HCT116 (cell line): Measurements from ENCODE around the gene ABCB8. TPM values are rescaled to one million over a fixed set of nuclear protein-coding genes. Genes with fewer than 3 reads are reported as not detected.

Experiments
- ATAC-seq: fragments of 200-7000 bp; cut with Tn5 transposase; 2 replicates; pipeline ENCODE4 v1.9.1; 2020; ENCODE audit warnings: mild to moderate bottlenecking, moderate library complexity
- BruUV-seq: library from RNA; stranded (reverse); fragments of 400-500 nt; replicated peaks from 2 replicates; lab custom pipeline; 2021; lab: Mats Ljungman, UMichigan
- CTCF ChIA-PET: fragments of 300-600 bp; sonication (Branson Sonifier 250); formaldehyde crosslinking; loops from one replicate; lab custom pipeline; 2021; ENCODE audit warnings: antibody characterized with exemption; lab: Charles Lee
- POLR2A ChIA-PET: fragments of 300-600, 350-600 bp; sonication (Branson Sonifier 250); formaldehyde crosslinking; loops from one replicate; lab custom pipeline; 2021; ENCODE audit warnings: antibody characterized with exemption; lab: Charles Lee
- RAD21 ChIA-PET, 2 experiments: fragments of 300-600 bp; sonication (Branson Sonifier 250); formaldehyde crosslinking; loops; one replicate each; lab custom pipeline; 2023; ENCODE audit warnings: low total read pairs in 2 of 2; ENCODE audit not compliant: uncharacterized antibody in 2 of 2, unreplicated experiment in 2 of 2, low non-redundant PET in 1 of 2; lab: Charles Lee
- DNase-seq: peaks from one replicate; pipeline ENCODE4 v3.0.0-alpha.2; 2010; ENCODE audit warnings: low read depth, low spot score
- H2AFZ ChIP-seq: fragments of 200-600 bp; shearing (Covaris generic), sonication (generic); 2 replicates; pipeline ENCODE4 v1.6.1; 2017; ENCODE audit warnings: low read depth, mixed run types, mixed read lengths, antibody characterized with exemption, low read length; ENCODE audit not compliant: poor library complexity, severe bottlenecking
- H3K27ac ChIP-seq: 2 replicates; pipeline ENCODE4 v1.5.1; 2012; ENCODE audit warnings: low read depth, low read length
- H3K27me3 ChIP-seq: fragments of 200-600 bp; sonication (generic); 2 replicates; pipeline ENCODE4 v1.6.1; 2016; ENCODE audit warnings: mixed run types, low read length, mixed read lengths; ENCODE audit not compliant: insufficient read depth
- H3K36me3 ChIP-seq, 2 experiments: fragments of 200-500 bp in 1 of 2; fragments of 200-600 bp in 1 of 2; sonication (Bioruptor generic) in 1 of 2; sonication (generic) in 1 of 2; 2 replicates each; pipeline versions ENCODE4 v1.5.1 to v1.6.1; 2014 to 2016; ENCODE audit warnings: low read length in 2 of 2, inconsistent platforms in 1 of 2, mixed read lengths in 1 of 2, mixed run types in 1 of 2; ENCODE audit not compliant: insufficient read depth in 2 of 2, control insufficient read depth in 1 of 2
- H3K4me1 ChIP-seq, 2 experiments: fragments of 200-600 bp in 1 of 2; sonication (generic) in 1 of 2; 2 replicates each; pipeline versions ENCODE4 v1.5.1 to v1.6.1; 2012 to 2017; ENCODE audit warnings: low read length in 2 of 2, inconsistent platforms in 1 of 2, mild to moderate bottlenecking in 1 of 2, mixed read lengths in 1 of 2, mixed run types in 1 of 2, moderate library complexity in 1 of 2; ENCODE audit not compliant: insufficient read depth in 2 of 2, control insufficient read depth in 1 of 2
- H3K4me2 ChIP-seq: fragments of 200-600 bp; sonication (generic); 2 replicates; pipeline ENCODE4 v1.6.1; 2017; ENCODE audit warnings: mixed run types, low read length, mixed read lengths
- H3K4me3 ChIP-seq, 2 experiments: fragments of 200-600 bp in 1 of 2; sonication (generic) in 1 of 2; replicated peaks in 1 of 2; 2 replicates each; pipeline ENCODE4 v1.5.1; 2011 to 2016; ENCODE audit warnings: low read length in 2 of 2, control low read depth in 1 of 2, low read depth in 1 of 2, mild to moderate bottlenecking in 1 of 2, mixed read lengths in 1 of 2, mixed run types in 1 of 2
- H3K79me2 ChIP-seq: fragments of 200-600 bp; sonication (generic); 2 replicates; pipeline ENCODE4 v1.6.1; 2017; ENCODE audit warnings: mild to moderate bottlenecking, mixed run types, low read length, moderate library complexity, mixed read lengths; ENCODE audit not compliant: insufficient read depth
- H3K9ac ChIP-seq: fragments of 200-600 bp; sonication (generic); 2 replicates; pipeline ENCODE4 v1.6.1; 2016; ENCODE audit warnings: low read length, mixed read lengths
- H3K9me2 ChIP-seq: fragments of 200-600 bp; sonication (generic), shearing (Covaris generic); 2 replicates; pipeline ENCODE4 v1.6.1; 2017; ENCODE audit warnings: mixed run types, mild to moderate bottlenecking, moderate library complexity; ENCODE audit not compliant: insufficient read depth
- H3K9me3 ChIP-seq, 2 experiments: fragments of 200-500 bp in 1 of 2; fragments of 200-600 bp in 1 of 2; sonication (Bioruptor generic) in 1 of 2; sonication (generic) in 1 of 2; 2 replicates each; pipeline ENCODE4 v1.6.1; 2014 to 2017; ENCODE audit warnings: low read length in 2 of 2, mixed read lengths in 2 of 2, inconsistent platforms in 1 of 2, low read depth in 1 of 2, mild to moderate bottlenecking in 1 of 2, mixed run types in 1 of 2, moderate library complexity in 1 of 2; ENCODE audit not compliant: control insufficient read depth in 1 of 2, insufficient read depth in 1 of 2
- H4K20me1 ChIP-seq: fragments of 200-600 bp; sonication (generic), shearing (Covaris generic); 2 replicates; pipeline ENCODE4 v1.6.1; 2017; ENCODE audit warnings: mixed run types, mild to moderate bottlenecking, moderate library complexity; ENCODE audit not compliant: insufficient read depth
- EZH2 ChIP-seq: fragments of 200-600 bp; sonication (generic); IDR thresholded peaks from 2 replicates; pipeline ENCODE4 v1.6.1; 2017; ENCODE audit warnings: antibody characterized with exemption, mixed run types
- FOSL1 ChIP-seq: IDR thresholded peaks from 2 replicates; pipeline ENCODE4 v1.6.1; 2012; ENCODE audit warnings: low read depth
- POLR2A ChIP-seq: IDR thresholded peaks from 2 replicates; pipeline ENCODE4 v1.7.0; 2011; ENCODE audit warnings: borderline replicate concordance; ENCODE audit not compliant: insufficient read depth, insufficient read length; ENCODE audit errors: extremely low read depth
- POLR2AphosphoS5 ChIP-seq: IDR thresholded peaks from 2 replicates; pipeline ENCODE4 v1.6.1; 2011; ENCODE audit warnings: mild to moderate bottlenecking, low read depth, low read length, moderate library complexity
- SP1 ChIP-seq: IDR thresholded peaks from 2 replicates; pipeline ENCODE4 v1.6.1; 2012; ENCODE audit warnings: low read depth
- TCF7L2 ChIP-seq: IDR thresholded peaks from 2 replicates; pipeline ENCODE4 v1.7.0; 2011; ENCODE audit warnings: borderline replicate concordance, inconsistent platforms; ENCODE audit not compliant: insufficient read depth, insufficient read length; ENCODE audit errors: extremely low read depth
- YY1 ChIP-seq: IDR thresholded peaks from 2 replicates; pipeline ENCODE4 v1.6.1; 2011; ENCODE audit warnings: low read length, low read depth, moderate library complexity, mild to moderate bottlenecking; ENCODE audit not compliant: insufficient replicate concordance; ENCODE audit errors: extremely low read depth
- ZFX ChIP-seq: fragments of 450-650 bp; IDR thresholded peaks from 2 replicates; pipeline ENCODE4 v1.6.1; 2017
- intact Hi-C: fragments of 100-400 bp; cut with micrococcal nuclease; formaldehyde crosslinking; loops from 2 replicates; pipeline ENCODE4 v1.10.0; 2022
- total RNA-seq: library from RNA; stranded (reverse); gene quantifications from one replicate; pipeline ENCODE4 v1.2.1, GENCODE V29; 2021; ENCODE audit not compliant: unreplicated experiment
- TF ChIP-seq, protein P1 (sequence below): IDR thresholded peaks from 2 replicates; pipeline ENCODE4 v1.6.1; 2012; ENCODE audit warnings: low read depth
- TF ChIP-seq, protein P2 (sequence below): IDR thresholded peaks from 2 replicates; pipeline ENCODE4 v1.6.1; 2011; ENCODE audit warnings: mild to moderate bottlenecking, low read length, moderate library complexity; ENCODE audit not compliant: insufficient replicate concordance; ENCODE audit errors: extremely low read depth

The ABCB8 gene
- total RNA-seq, 1 experiment from 2014 or later, result 55.2 TPM

DNA sequence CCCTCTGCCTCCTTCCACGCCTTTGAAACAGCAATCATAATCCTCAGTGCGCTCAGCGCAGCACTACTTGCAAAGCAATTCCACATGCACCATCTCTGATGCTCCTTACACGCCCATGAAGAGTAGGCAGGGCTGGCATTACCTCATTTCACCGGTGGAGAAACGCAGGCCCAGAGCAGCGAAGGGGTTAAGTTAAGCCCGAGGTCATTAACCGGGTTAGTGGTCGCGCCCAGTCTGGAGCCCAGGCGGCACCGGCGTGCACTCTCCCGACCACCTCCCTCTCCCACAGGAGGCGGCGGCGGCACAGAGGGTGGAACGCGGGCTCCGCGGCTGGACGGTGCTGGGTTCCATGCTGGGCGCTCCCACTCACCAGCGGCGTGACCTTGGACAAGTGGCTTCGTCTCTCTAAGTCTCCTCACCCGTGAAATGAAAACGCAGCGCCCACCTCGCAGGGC, 51.8 kb downstream of the ABCB8 start:
- POLR2A ChIA-PET, result interaction anchor here (1.0 to 1.4 kb wide), 3 partner anchors 10 to 19 kb away, joined by 3 to 13 read pairs (median 9); no protein-coding TSS in a partner anchor
- BruUV-seq, result TSS peak; percentile 63
- RAD21 ChIA-PET, result no interaction called here

DNA sequence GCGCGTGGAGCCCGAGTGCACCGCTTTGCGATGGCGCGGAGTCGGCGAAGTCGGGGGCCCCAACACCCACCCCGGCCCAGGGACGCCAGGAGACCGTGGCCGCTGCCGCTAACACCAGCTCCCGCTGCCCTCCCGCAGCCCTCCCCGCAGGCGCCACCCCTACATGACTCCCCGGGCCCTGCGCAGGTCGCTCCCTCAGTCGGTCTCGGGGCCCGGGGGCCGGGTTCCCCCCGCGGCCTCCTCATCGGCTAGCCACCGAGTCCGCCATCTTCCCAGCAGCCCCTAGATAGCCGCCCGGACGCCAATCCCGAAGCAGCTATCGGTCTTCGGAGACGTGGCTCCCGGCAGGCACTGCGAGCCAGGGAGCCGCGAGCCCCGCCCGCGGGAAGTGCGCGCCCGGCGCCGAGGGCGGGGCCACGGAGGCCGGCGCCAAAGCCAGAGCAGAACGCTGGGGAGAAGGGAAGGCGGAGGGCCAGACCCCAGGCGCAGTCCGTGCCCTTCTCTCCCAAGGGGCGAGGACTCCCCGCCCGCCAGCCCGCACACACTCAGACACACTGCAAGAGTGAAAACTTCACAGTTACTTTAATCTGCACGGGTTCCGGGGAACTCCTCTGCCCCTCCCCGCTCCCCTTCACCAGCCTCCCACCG, 52.4 kb downstream of the ABCB8 start, which contains the start of gene FASTK:
FASTK (minus strand) TSS at position 288 of the 648 bp plus-strand sequence; CDS start at position 245, 43 bp downstream.
- no TSS peak for BruUV-seq
- CTCF ChIA-PET, result interaction anchor here (0.7 to 1.4 kb wide), 4 partner anchors 20 to 62 kb away, joined by 3 read pairs; no protein-coding TSS in a partner anchor
- H3K36me3 ChIP-seq, result peaks cover 3 to 6% of the 10 kb centered on the region in 2 experiments; a peak in 2 of 4 replicates
- DNase-seq (peak; percentile 65), ATAC-seq (peak; percentile 68)
- H3K27ac ChIP-seq, result peak within 1 kb of the TSS; percentile 94
- POLR2A ChIA-PET, result interaction anchor here (0.7 to 1.4 kb wide), 4 partner anchors 10 to 33 kb away, joined by 3 to 13 read pairs (median 6); no protein-coding TSS in a partner anchor
- H3K4me1 ChIP-seq, result peaks cover 33 to 69% of the 10 kb centered on the region in 2 experiments
- no peaks in the 10 kb centered on the region for H3K9me2 ChIP-seq
- RAD21 ChIA-PET, result no interaction called here
- TF ChIP-seq, protein P1, sequence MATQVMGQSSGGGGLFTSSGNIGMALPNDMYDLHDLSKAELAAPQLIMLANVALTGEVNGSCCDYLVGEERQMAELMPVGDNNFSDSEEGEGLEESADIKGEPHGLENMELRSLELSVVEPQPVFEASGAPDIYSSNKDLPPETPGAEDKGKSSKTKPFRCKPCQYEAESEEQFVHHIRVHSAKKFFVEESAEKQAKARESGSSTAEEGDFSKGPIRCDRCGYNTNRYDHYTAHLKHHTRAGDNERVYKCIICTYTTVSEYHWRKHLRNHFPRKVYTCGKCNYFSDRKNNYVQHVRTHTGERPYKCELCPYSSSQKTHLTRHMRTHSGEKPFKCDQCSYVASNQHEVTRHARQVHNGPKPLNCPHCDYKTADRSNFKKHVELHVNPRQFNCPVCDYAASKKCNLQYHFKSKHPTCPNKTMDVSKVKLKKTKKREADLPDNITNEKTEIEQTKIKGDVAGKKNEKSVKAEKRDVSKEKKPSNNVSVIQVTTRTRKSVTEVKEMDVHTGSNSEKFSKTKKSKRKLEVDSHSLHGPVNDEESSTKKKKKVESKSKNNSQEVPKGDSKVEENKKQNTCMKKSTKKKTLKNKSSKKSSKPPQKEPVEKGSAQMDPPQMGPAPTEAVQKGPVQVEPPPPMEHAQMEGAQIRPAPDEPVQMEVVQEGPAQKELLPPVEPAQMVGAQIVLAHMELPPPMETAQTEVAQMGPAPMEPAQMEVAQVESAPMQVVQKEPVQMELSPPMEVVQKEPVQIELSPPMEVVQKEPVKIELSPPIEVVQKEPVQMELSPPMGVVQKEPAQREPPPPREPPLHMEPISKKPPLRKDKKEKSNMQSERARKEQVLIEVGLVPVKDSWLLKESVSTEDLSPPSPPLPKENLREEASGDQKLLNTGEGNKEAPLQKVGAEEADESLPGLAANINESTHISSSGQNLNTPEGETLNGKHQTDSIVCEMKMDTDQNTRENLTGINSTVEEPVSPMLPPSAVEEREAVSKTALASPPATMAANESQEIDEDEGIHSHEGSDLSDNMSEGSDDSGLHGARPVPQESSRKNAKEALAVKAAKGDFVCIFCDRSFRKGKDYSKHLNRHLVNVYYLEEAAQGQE, result no peak
- no peak for TF ChIP-seq TCF7L2
- TF ChIP-seq EZH2, result no peak
- TF ChIP-seq YY1, result peak; percentile 97
- TF ChIP-seq, protein P2, sequence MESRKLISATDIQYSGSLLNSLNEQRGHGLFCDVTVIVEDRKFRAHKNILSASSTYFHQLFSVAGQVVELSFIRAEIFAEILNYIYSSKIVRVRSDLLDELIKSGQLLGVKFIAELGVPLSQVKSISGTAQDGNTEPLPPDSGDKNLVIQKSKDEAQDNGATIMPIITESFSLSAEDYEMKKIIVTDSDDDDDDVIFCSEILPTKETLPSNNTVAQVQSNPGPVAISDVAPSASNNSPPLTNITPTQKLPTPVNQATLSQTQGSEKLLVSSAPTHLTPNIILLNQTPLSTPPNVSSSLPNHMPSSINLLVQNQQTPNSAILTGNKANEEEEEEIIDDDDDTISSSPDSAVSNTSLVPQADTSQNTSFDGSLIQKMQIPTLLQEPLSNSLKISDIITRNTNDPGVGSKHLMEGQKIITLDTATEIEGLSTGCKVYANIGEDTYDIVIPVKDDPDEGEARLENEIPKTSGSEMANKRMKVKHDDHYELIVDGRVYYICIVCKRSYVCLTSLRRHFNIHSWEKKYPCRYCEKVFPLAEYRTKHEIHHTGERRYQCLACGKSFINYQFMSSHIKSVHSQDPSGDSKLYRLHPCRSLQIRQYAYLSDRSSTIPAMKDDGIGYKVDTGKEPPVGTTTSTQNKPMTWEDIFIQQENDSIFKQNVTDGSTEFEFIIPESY, result peak; percentile 44
- peak; percentile 74 for TF ChIP-seq ZFX
- TF ChIP-seq POLR2AphosphoS5, result peak; percentile 88
- no peak for TF ChIP-seq FOSL1
- peak; percentile 88 for TF ChIP-seq POLR2A
- intact Hi-C loops, result no loop called here
- H3K4me2 ChIP-seq, result peak within 1 kb of the TSS; percentile 94
- H3K27me3 ChIP-seq, result no peaks in the 10 kb centered on the region
- H3K79me2 ChIP-seq, result peaks cover 45% of the 10 kb centered on the region
- H3K4me3 ChIP-seq, result peak within 1 kb of the TSS; percentile 90 to 94
- no peaks in the 10 kb centered on the region for H4K20me1 ChIP-seq
- no peak within 1 kb of the TSS for H2AFZ ChIP-seq
- H3K9me3 ChIP-seq, result no peaks in the 10 kb centered on the region
- peak within 1 kb of the TSS; percentile 100 for H3K9ac ChIP-seq

More for the DNA sequence above, 51.8 kb downstream of the ABCB8 start:
- CTCF ChIA-PET, result interaction anchor here (0.7 to 1.4 kb wide), 4 partner anchors 19 to 62 kb away, joined by 3 read pairs; no protein-coding TSS in a partner anchor
- H3K4me1 ChIP-seq, result peaks cover 28 to 63% of the 10 kb centered on the region in 2 experiments
- no peaks in the 10 kb centered on the region for H3K9me2 ChIP-seq
- H3K27me3 ChIP-seq, result no peaks in the 10 kb centered on the region
- H2AFZ ChIP-seq, result no peak overlapping the region
- ATAC-seq (peak; percentile 2), DNase-seq (no peak)
- H3K9me3 ChIP-seq, result no peaks in the 10 kb centered on the region
- H3K27ac ChIP-seq, result peak overlapping the region; percentile 94
- H4K20me1 ChIP-seq, result no peaks in the 10 kb centered on the region
- no peak for TF ChIP-seq SP1
- 0 out of 2 replicates have a peak, but pooled peaks have one; percentile 79 for TF ChIP-seq ZFX
- peaks cover 45% of the 10 kb centered on the region for H3K79me2 ChIP-seq
- H3K4me3 ChIP-seq, result peak overlapping the region; percentile 90 to 94
- peaks cover 6 to 11% of the 10 kb centered on the region in 2 experiments; a peak in 3 of 4 replicates for H3K36me3 ChIP-seq
- peak overlapping the region; percentile 100 for H3K9ac ChIP-seq
- intact Hi-C loops, result no loop called here
- peak overlapping the region; percentile 94 for H3K4me2 ChIP-seq
